Measurements from ENCODE around the gene KCND3. TPM values are rescaled to one million over a fixed set of nuclear protein-coding genes. Genes with fewer than 3 reads are reported as not detected.
A peak's percentile ranks its signal among the peaks of the same experiment; 100 is the strongest.

KCND3 gene
- total RNA-seq, 1 experiment from 2014 or later, result not detected

DNA sequence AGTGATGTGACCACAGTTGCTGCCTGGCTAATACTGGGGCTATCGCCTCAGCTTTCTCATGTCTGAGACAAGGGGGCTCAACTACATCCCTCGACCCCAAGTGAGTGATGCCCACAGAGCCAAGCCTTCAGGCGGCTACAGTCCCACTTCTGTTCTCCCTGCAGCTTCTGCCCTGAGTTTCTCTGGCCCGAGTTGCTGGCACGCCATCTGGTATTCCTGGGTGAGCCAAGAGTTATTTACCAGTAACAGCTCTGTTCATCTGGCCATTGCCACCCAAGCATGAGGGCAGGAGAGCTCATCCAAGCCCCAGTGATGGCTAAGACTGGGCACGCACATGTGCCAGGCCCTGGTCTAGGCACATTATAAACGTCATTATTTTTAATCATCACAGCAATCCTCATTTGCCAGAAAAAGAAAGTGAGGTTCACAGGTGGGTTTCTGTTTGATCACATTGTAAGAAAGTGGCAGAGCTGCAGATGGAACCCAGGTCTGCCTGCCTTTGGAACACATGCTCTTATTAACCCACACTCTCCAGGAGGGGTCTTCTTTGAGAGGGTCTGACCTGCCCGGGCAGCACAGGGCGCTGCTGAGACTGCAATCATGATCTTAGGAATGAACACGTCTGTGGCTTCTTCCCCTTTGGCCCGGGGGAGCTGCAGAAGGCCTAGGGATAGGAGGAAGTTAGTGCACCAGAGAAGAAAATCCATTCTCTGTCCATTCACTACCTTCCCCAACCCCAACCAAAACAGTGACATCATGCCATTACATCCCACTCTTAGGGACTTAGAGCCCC is 27.5 kb downstream of the KCND3 start:
- POLR2A ChIA-PET, result no interaction called here
- no TSS peak for BruUV-seq (replicated peaks)
- H3K4me1 Mint-ChIP-seq (ENCODE audit: insufficient read depth, unreplicated experiment), result no peaks in the 10 kb centered on the region
- no peaks in the 10 kb centered on the region for H3K36me3 Mint-ChIP-seq (ENCODE audit: insufficient read depth, unreplicated experiment)
- no peaks in the 10 kb centered on the region for H3K9me3 Mint-ChIP-seq (ENCODE audit: unreplicated experiment)
- TF ChIP-seq, protein P1, sequence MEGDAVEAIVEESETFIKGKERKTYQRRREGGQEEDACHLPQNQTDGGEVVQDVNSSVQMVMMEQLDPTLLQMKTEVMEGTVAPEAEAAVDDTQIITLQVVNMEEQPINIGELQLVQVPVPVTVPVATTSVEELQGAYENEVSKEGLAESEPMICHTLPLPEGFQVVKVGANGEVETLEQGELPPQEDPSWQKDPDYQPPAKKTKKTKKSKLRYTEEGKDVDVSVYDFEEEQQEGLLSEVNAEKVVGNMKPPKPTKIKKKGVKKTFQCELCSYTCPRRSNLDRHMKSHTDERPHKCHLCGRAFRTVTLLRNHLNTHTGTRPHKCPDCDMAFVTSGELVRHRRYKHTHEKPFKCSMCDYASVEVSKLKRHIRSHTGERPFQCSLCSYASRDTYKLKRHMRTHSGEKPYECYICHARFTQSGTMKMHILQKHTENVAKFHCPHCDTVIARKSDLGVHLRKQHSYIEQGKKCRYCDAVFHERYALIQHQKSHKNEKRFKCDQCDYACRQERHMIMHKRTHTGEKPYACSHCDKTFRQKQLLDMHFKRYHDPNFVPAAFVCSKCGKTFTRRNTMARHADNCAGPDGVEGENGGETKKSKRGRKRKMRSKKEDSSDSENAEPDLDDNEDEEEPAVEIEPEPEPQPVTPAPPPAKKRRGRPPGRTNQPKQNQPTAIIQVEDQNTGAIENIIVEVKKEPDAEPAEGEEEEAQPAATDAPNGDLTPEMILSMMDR (IDR thresholded peaks at IDR 0.05; ENCODE audit: unreplicated experiment), result no peak
- no peak overlapping the region for H3K27ac Mint-ChIP-seq (ENCODE audit: low read depth, unreplicated experiment)
- H3K4me3 Mint-ChIP-seq (ENCODE audit: unreplicated experiment), result no peak overlapping the region
- H3K27me3 Mint-ChIP-seq (ENCODE audit: insufficient read depth, unreplicated experiment), result peaks cover 75% of the 10 kb centered on the region
- intact Hi-C loops (cut with micrococcal nuclease), result no loop called here
- no peak for DNase-seq (ENCODE audit: unreplicated experiment)
- CTCF ChIA-PET, result no interaction called here

GRCh38 chr1:111961016-111961415 is 28.5 kb downstream of the KCND3 start:
- Mint-ChIP-seq H3K9me3 (ENCODE audit: unreplicated experiment) (no peaks in the 10 kb centered on the region), H3K36me3 (ENCODE audit: insufficient read depth, unreplicated experiment) (no peaks in the 10 kb centered on the region), H3K4me1 (ENCODE audit: insufficient read depth, unreplicated experiment) (no peaks in the 10 kb centered on the region), H3K27me3 (ENCODE audit: insufficient read depth, unreplicated experiment) (peaks cover 70% of the 10 kb centered on the region), H3K27ac (ENCODE audit: low read depth, unreplicated experiment) (no peak overlapping the region), H3K4me3 (ENCODE audit: unreplicated experiment) (no peak overlapping the region)
- no peak for DNase-seq (ENCODE audit: unreplicated experiment)
- BruUV-seq (replicated peaks), result no TSS peak
- ChIA-PET CTCF (interaction anchor here (0.6 kb wide), 1 partner anchor 80 kb away, joined by 3 read pairs; no protein-coding TSS in a partner anchor), POLR2A (no interaction called here)
- intact Hi-C loops (cut with micrococcal nuclease), result no loop called here
- TF ChIP-seq, protein P1 (IDR thresholded peaks at IDR 0.05; ENCODE audit: unreplicated experiment), result no peak

GRCh38 chr1:111959436-111959835 is 30.0 kb downstream of the KCND3 start:
- H3K36me3 Mint-ChIP-seq (ENCODE audit: insufficient read depth, unreplicated experiment), result no peaks in the 10 kb centered on the region
- DNase-seq (ENCODE audit: unreplicated experiment), result peak; percentile 19
- peaks cover 54% of the 10 kb centered on the region for H3K27me3 Mint-ChIP-seq (ENCODE audit: insufficient read depth, unreplicated experiment)

DNA sequence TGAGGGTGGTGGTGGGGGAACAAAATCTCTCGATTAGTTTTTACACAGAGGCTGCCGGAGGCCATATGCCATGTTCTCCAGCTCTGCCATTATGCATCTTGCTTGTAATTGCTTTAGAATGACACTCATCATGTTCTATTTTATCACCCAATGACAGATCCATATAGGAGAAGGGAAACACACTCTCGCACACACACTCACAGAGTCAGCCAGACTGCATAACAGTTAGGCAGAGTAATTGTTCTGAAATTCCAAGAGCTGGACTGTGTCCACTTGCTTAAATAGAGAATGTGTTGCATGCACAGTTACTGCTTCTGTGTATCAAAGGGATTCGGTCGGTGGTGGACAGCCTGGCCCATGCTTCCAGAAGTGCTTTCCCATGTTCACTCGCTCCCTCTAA is 30.6 kb downstream of the KCND3 start:
- no peak overlapping the region for H3K27ac Mint-ChIP-seq (ENCODE audit: low read depth, unreplicated experiment)
- no peaks in the 10 kb centered on the region for H3K9me3 Mint-ChIP-seq (ENCODE audit: unreplicated experiment)
- CTCF ChIA-PET, result interaction anchor here (1.7 kb wide), 1 partner anchor 408 kb away, joined by 5 read pairs; no protein-coding TSS in a partner anchor
- H3K4me1 Mint-ChIP-seq (ENCODE audit: insufficient read depth, unreplicated experiment), result peaks cover 4% of the 10 kb centered on the region
- POLR2A ChIA-PET, result no interaction called here
- peaks cover 48% of the 10 kb centered on the region for H3K27me3 Mint-ChIP-seq (ENCODE audit: insufficient read depth, unreplicated experiment)
- DNase-seq (ENCODE audit: unreplicated experiment), result no peak
- intact Hi-C loops (cut with micrococcal nuclease), result no loop called here
- H3K4me3 Mint-ChIP-seq (ENCODE audit: unreplicated experiment), result no peak overlapping the region
- H3K36me3 Mint-ChIP-seq (ENCODE audit: insufficient read depth, unreplicated experiment), result no peaks in the 10 kb centered on the region
- TF ChIP-seq, protein P1 (IDR thresholded peaks at IDR 0.05; ENCODE audit: unreplicated experiment), result no peak
- BruUV-seq (replicated peaks), result no TSS peak

More at GRCh38 chr1:111959436-111959835, 30.0 kb downstream of the KCND3 start:
- TF ChIP-seq, protein P1 (IDR thresholded peaks at IDR 0.05; ENCODE audit: unreplicated experiment), result no peak
- POLR2A ChIA-PET, result no interaction called here
- no TSS peak for BruUV-seq (replicated peaks)
- Mint-ChIP-seq H3K4me3 (ENCODE audit: unreplicated experiment) (no peak overlapping the region), H3K27ac (ENCODE audit: low read depth, unreplicated experiment) (no peak overlapping the region), H3K9me3 (ENCODE audit: unreplicated experiment) (no peaks in the 10 kb centered on the region), H3K4me1 (ENCODE audit: insufficient read depth, unreplicated experiment) (peaks cover 4% of the 10 kb centered on the region)
- intact Hi-C loops (cut with micrococcal nuclease), result no loop called here
- CTCF ChIA-PET, result interaction anchor here (1.7 kb wide), 1 partner anchor 407 kb away, joined by 5 read pairs; no protein-coding TSS in a partner anchor

All from MCF 10A (cell line).